Liver (tissue), 9 donors: ENCODE measurements around the gene TSPAN18. TPM values are rescaled to one million over a fixed set of nuclear protein-coding genes. Genes with fewer than 3 reads are reported as not detected.

Experiments
- DNase-seq: peaks from one replicate; pipeline ENCODE4 v3.0.0-alpha.2; 2017; ENCODE audit warnings: low spot score
- H3K27ac ChIP-seq, 2 donors: one replicate each; pipeline ENCODE4 v1.7.0; 2013; ENCODE audit warnings: inconsistent platforms in 2 of 2, low read length in 2 of 2, control low read depth in 1 of 2, low read depth in 1 of 2, mild to moderate bottlenecking in 1 of 2
- H3K27me3 ChIP-seq, 4 donors: one replicate each; pipeline versions ENCODE4 v1.6.1 to v1.7.0; 2013; ENCODE audit warnings: low read length in 3 of 4, inconsistent platforms in 1 of 4, mild to moderate bottlenecking in 1 of 4, moderate library complexity in 1 of 4; ENCODE audit not compliant: control insufficient read depth in 4 of 4, insufficient read depth in 4 of 4
- H3K36me3 ChIP-seq, 4 donors: one replicate each; pipeline versions ENCODE4 v1.6.1 to v1.7.0; 2013; ENCODE audit warnings: low read length in 3 of 4, mild to moderate bottlenecking in 3 of 4, low read depth in 1 of 4, moderate library complexity in 1 of 4; ENCODE audit not compliant: control insufficient read depth in 4 of 4, insufficient read depth in 3 of 4
- H3K4me1 ChIP-seq, 4 donors: one replicate each; pipeline versions ENCODE4 v1.6.1 to v1.7.0; 2013; ENCODE audit warnings: low read length in 3 of 4, mild to moderate bottlenecking in 3 of 4, moderate library complexity in 1 of 4; ENCODE audit not compliant: control insufficient read depth in 4 of 4, insufficient read depth in 4 of 4
- H3K4me3 ChIP-seq, 3 donors: one replicate each; pipeline versions ENCODE4 v1.6.1 to v1.7.0; 2013; ENCODE audit warnings: low read length in 3 of 3, control low read depth in 1 of 3, low read depth in 1 of 3, mild to moderate bottlenecking in 1 of 3
- H3K9ac ChIP-seq, 2 donors: one replicate each; pipeline ENCODE4 v1.7.0; 2013; ENCODE audit warnings: low read length in 2 of 2, mild to moderate bottlenecking in 2 of 2, moderate library complexity in 2 of 2, control low read depth in 1 of 2, low read depth in 1 of 2
- H3K9me3 ChIP-seq, 4 donors: one replicate each; pipeline versions ENCODE4 v1.6.1 to v1.7.0; 2013; ENCODE audit warnings: low read length in 3 of 4; ENCODE audit not compliant: control insufficient read depth in 4 of 4
- ATF3 ChIP-seq: IDR thresholded peaks from 2 replicates; pipeline ENCODE4 v1.6.1; 2016; ENCODE audit warnings: antibody characterized with exemption
- CTCF ChIP-seq: fragments of 150-350 bp; IDR thresholded peaks from 2 replicates; pipeline ENCODE4 v1.5.1; 2017; ENCODE audit warnings: improper control_type of control experiment, low read depth, low read length; ENCODE audit not compliant: missing input control
- EGR1 ChIP-seq, 2 donors: IDR thresholded peaks; 2 replicates each; pipeline ENCODE4 v1.6.1; 2016 to 2018; ENCODE audit warnings: antibody characterized with exemption in 2 of 2, low read depth in 2 of 2
- HNF4A ChIP-seq, 2 donors: conservative IDR thresholded peaks; 2 replicates each; pipeline ENCODE4 v1.6.1; 2016; ENCODE audit warnings: antibody characterized with exemption in 2 of 2, mild to moderate bottlenecking in 2 of 2
- HNF4G ChIP-seq: IDR thresholded peaks from 2 replicates; pipeline ENCODE4 v1.6.1; 2016; ENCODE audit warnings: antibody characterized with exemption
- RAD21 ChIP-seq, 2 donors: IDR thresholded peaks; 2 replicates each; pipeline ENCODE4 v1.6.1; 2016; ENCODE audit warnings: antibody characterized with exemption in 2 of 2, mild to moderate bottlenecking in 2 of 2
- REST ChIP-seq: IDR thresholded peaks from 2 replicates; pipeline ENCODE4 v1.6.1; 2016; ENCODE audit warnings: antibody characterized with exemption, mild to moderate bottlenecking
- RXRA ChIP-seq, 2 donors: IDR thresholded peaks; 2 replicates each; pipeline ENCODE4 v1.6.1; 2017 to 2018; ENCODE audit warnings: antibody characterized with exemption in 2 of 2, mild to moderate bottlenecking in 1 of 2
- WGBS: extraction: QIAGEN DNeasy Blood & Tissue Kit; methylation state at CpG from one replicate; pipeline ENCODE4 v1.1.7; 2013; 5-methylcytosine and 5-hydroxymethylcytosine counted together
- polyA plus RNA-seq, 2 donors: library from polyadenylated mRNA; stranded (reverse) in 1 of 2; unstranded in 1 of 2; fragments of 200-250 nt in 1 of 2; fragments of >200 nt in 1 of 2; fragmentation: Nextera tagmentation in 1 of 2; extraction: Ambion mirVana in 1 of 2; gene quantifications; one replicate each; pipeline versions ENCODE4 v1.2.1 to v1.2.3, GENCODE V29; 2013 to 2015
- total RNA-seq, 2 donors: library from RNA; depleted of rRNA; stranded (reverse); fragments of >200 nt; gene quantifications; one replicate each; pipeline ENCODE4 v1.2.3, GENCODE V29; 2014
- TF ChIP-seq, protein P1 (sequence below): IDR thresholded peaks from 2 replicates; pipeline ENCODE4 v1.6.1; 2016; ENCODE audit warnings: antibody characterized with exemption
- TF ChIP-seq, protein P2 (sequence below): IDR thresholded peaks from 2 replicates; pipeline ENCODE4 v1.6.1; 2016; ENCODE audit warnings: antibody characterized with exemption
- donor health status: healthy.
- donor health status: healthy.
- donor health status: healthy.
- donor health status: healthy.
- donor health status: healthy.

TSPAN18 gene
- total and polyA plus RNA-seq, 4 donors: 1.2 to 5.0 (median 2.8) TPM

GRCh38 chr11:44797886-44798606, 71.3 kb downstream of the TSPAN18 start:
- WGBS: 72% methylated on average over 8 of the region's 8 CpGs

DNA sequence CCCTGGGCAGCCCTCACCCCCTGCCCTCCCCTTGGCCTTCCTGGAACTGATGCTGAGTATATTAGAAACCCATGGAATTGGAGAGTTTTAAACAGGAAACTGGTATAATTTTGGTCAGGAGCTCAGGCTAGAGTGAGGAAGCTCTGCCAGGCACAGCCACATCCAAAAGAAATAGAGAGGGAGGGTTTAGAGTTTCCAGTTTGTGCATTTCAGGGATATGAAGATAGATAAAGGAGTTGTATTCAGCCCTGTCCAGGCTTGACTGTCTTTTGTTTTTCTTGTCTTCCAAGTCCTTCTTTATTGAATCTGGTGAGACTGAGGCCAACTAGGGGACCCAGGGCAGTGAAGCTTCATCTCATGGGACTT, 71.8 kb downstream of the TSPAN18 start:
- Histone ChIP-seq H3K9me3 (no peaks in the 10 kb centered on the region), H3K9ac (no peak overlapping the region), H3K4me3 (no peak overlapping the region), H3K27ac (no peak overlapping the region), H3K36me3 (no peaks in the 10 kb centered on the region), H3K27me3 (no peaks in the 10 kb centered on the region), H3K4me1 (no peaks in the 10 kb centered on the region)
- no peak for TF ChIP-seq ATF3
- DNase-seq: no peak

More at GRCh38 chr11:44797886-44798606, 71.3 kb downstream of the TSPAN18 start:
- no peaks in the 10 kb centered on the region for H3K36me3 ChIP-seq
- H3K9ac ChIP-seq: no peak overlapping the region
- DNase-seq: no peak
- no peaks in the 10 kb centered on the region for H3K27me3 ChIP-seq
- no peaks in the 10 kb centered on the region for H3K4me1 ChIP-seq
- no peak for TF ChIP-seq EGR1 (IDR thresholded peaks at IDR 0.05; ENCODE audit: low read depth in 2 of 2)
- no peaks in the 10 kb centered on the region for H3K9me3 ChIP-seq
- no peak overlapping the region for H3K27ac ChIP-seq
- H3K4me3 ChIP-seq: no peak overlapping the region

GRCh38 chr11:44799012-44799411, 72.2 kb downstream of the TSPAN18 start:
- TF ChIP-seq ATF3 (no peak), RXRA (IDR thresholded peaks at IDR 0.05) (no peak), HNF4A (conservative IDR thresholded peaks at IDR 0.05) (no peak), REST (no peak), CTCF (no peak), HNF4G (no peak), RAD21 (IDR thresholded peaks at IDR 0.05) (no peak)
- TF ChIP-seq, protein P1, sequence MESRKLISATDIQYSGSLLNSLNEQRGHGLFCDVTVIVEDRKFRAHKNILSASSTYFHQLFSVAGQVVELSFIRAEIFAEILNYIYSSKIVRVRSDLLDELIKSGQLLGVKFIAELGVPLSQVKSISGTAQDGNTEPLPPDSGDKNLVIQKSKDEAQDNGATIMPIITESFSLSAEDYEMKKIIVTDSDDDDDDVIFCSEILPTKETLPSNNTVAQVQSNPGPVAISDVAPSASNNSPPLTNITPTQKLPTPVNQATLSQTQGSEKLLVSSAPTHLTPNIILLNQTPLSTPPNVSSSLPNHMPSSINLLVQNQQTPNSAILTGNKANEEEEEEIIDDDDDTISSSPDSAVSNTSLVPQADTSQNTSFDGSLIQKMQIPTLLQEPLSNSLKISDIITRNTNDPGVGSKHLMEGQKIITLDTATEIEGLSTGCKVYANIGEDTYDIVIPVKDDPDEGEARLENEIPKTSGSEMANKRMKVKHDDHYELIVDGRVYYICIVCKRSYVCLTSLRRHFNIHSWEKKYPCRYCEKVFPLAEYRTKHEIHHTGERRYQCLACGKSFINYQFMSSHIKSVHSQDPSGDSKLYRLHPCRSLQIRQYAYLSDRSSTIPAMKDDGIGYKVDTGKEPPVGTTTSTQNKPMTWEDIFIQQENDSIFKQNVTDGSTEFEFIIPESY: no peak
- TF ChIP-seq, protein P2, sequence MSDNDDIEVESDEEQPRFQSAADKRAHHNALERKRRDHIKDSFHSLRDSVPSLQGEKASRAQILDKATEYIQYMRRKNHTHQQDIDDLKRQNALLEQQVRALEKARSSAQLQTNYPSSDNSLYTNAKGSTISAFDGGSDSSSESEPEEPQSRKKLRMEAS: no peak
- DNase-seq: no peak

More at GRCh38 chr11:44799012-44799411, 72.2 kb downstream of the TSPAN18 start:
- no peak overlapping the region for H3K4me3 ChIP-seq
- H3K9me3 ChIP-seq: no peaks in the 10 kb centered on the region
- no peak overlapping the region for H3K27ac ChIP-seq
- no peaks in the 10 kb centered on the region for H3K27me3 ChIP-seq
- WGBS: 83% methylated on average over 10 of the region's 10 CpGs
- no peaks in the 10 kb centered on the region for H3K36me3 ChIP-seq
- no peak overlapping the region for H3K9ac ChIP-seq
- no peaks in the 10 kb centered on the region for H3K4me1 ChIP-seq
